HEK293T (cell line): ENCODE measurements around the gene MTMR10.

Source experiments
- BHLHE40 ChIP-seq: fragments of 450-650 bp; IDR thresholded peaks from 2 replicates; pipeline ENCODE4 v1.6.1; 2016; ENCODE audit warnings: mild to moderate bottlenecking, moderate library complexity, borderline replicate concordance
- CTBP1 ChIP-seq: fragments of 450-650 bp; IDR thresholded peaks from 2 replicates; pipeline ENCODE4 v1.6.1; 2016; ENCODE audit warnings: borderline replicate concordance
- FOXA1 ChIP-seq: fragments of 450-650 bp; IDR thresholded peaks from 2 replicates; pipeline ENCODE4 v1.6.1; 2016; ENCODE audit warnings: mild to moderate bottlenecking
- NFRKB ChIP-seq: fragments of 450-650 bp; IDR thresholded peaks from 2 replicates; pipeline ENCODE4 v1.6.1; 2016; ENCODE audit warnings: mild to moderate bottlenecking, moderate library complexity

GRCh38 chr15:30926161-30926560 is 65.3 kb downstream of the MTMR10 start:
- TF ChIP-seq NFRKB, result no peak
- TF ChIP-seq FOXA1, result no peak
- TF ChIP-seq BHLHE40, result no peak
- TF ChIP-seq CTBP1, result no peak
